Stimulated activated CD4-positive, alpha-beta T cell treated with anti-CD3 and anti-CD28 coated beads, Interleukin-2, amount 100 ng/mL, for 4 hours (primary cell): ENCODE measurements around the gene MYO1E.
A peak's percentile ranks its signal among the peaks of the same experiment; 100 is the strongest.
"Not testable (repeated sequence)": the region's sequence is repeated elsewhere in the genome, so short reads cannot be mapped to it uniquely, and the experiment has no call there.

Experiments used
- DNase-seq: peaks from one replicate; pipeline ENCODE4 v3.0.0-alpha.2; 2020; ENCODE audit warnings: low read depth

Gene MYO1E

DNA sequence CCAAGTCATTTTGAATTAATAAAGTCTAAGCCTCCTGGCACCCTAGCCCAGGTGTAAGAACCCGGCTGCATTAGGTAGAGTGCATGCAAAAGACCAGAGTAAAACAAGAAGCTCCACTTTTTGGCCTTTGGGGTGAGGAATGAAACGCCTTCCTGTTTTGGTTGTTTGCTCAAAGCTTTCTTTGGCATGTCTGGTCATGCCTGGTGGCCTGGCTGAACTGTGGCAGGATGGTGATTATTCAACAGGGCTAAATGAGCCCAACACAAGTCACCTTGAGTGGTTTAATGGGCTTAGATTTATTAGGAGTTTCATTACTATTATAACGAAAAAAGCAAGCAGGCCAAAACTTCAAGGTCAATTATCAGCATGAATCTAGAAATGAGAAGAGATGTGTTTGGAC lies 206.9 kb downstream of the MYO1E start:
- no peak for DNase-seq

DNA sequence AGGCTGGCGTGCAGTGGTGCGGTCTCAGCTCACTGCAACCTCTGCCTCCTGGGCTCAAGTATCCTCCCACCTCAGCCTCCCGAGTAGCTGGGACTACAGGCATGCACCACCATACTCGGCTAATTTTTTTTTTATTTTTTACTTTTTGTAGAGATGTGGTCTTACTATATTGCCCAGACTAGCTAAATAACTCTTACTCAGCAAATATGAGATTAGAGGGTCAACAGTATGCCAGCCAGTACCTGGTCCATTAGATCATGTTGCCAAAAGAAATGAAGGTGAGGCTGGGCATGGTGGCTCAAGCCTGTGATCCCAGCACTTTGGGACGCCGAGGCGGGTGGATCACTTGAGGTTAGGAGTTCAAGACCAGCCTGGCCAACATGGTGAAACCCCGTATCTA lies 210.6 kb downstream of the MYO1E start:
- DNase-seq: not testable (repeated sequence)

DNA sequence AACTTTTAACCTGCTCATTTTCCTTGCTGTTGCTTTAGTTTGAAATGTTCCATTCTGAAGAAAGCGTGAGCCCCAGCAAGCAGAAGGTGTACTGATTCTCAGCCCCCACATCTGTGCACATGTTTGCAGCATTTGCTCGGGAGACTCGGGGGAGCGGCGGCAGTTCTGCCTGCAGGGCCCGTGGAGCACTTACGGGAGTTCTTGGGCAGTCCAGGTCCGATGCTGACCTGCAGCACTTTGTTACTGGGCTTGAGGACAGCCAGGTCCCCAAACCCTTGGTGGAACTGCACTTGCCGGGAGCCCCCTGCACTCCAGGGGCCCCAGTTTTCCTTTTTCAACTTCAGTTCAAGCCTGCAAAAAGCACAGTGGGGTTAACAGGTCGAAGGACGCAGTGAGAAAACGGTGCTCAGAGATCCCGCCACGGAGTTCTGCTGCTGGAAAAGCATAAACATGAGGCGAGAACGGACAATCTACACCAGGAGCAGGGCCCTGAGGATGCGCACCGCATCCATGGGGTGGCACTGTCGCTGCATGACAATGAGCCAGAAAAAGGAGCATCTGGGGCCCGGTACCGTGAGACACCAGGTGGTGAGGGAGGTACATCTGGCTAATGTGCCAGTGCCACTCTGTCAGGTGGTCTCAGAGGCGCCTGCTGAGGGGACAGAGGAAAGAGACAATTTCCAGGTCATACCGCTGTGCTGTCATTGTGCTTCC lies 211.6 kb downstream of the MYO1E start:
- no peak for DNase-seq

DNA sequence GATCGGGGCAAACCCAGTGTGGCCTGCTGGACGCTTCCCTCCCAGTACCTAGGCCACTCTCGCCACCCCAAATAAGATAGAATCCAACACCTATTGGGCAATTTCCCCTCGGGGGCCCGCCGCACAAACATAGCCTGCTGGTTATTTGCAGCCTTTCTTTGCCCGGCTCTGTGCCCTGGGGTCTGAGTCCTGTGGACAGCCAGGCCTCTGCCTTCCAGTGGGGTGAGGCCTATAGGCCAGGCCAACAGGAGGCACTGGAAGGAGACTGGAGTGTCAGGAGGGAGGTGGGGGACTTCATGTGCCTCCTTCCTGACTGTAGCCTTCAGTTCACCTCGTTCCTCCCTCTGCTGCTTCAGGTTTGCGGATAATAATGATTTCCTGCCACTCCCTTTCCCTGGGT lies 213.5 kb downstream of the MYO1E start:
- DNase-seq: no peak

DNA sequence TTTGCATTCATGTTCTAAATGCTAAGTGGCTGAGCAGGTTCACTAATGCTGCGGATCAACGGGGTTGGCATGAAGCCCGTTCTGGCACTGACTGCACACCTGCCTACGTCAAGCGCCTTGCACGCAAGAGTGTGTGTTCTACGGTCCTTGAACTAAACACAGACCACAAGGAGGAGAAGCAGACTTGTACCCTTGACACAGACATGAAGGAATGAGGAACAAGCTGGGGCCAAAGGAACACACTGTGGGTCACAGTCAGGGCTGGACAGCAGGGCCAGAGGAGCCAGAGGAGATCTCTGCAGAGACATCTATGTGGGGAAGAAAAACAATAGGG lies 214.0 kb downstream of the MYO1E start:
- DNase-seq: no peak

DNA sequence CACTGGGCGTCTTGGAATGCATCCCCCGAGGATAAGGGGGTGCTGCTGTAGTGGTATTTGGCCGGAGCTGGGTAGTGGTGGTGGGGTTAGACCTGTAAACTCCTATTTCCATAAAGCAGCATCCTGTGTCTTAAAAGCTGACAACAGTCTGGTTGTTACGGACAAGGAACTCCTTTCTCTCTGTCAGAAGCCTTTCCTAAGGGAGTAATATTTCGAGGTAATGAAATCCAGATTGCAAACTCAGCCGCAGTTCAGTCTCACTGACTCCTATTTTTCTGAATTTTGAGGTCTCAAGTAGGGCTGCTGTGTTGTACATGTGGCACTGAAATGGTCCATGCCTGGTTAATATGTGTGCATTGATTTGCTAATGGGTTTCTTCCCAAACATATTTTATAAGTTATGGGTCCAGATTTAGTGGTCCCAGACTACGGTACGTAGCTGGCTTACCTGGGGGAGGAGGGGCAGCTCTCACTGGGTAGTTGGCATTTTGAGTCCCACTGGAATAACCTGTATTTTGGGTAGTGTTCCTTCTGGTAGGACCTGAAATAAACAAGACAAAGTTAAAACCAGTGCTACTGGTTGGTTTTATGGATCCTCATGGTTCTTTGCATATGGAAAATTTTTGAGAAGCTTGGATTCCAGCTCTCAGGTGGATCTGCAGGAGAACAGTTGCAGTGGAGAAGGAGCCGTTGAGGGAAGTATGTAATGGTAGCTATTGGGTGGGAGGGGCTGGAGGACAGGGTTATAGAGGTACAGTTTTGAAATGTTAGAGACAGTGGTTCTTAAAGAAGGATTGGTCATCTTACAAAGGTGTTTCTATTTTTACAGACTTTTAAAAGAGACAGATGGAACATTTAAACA lies 214.6 kb downstream of the MYO1E start:
- DNase-seq: no peak

DNA sequence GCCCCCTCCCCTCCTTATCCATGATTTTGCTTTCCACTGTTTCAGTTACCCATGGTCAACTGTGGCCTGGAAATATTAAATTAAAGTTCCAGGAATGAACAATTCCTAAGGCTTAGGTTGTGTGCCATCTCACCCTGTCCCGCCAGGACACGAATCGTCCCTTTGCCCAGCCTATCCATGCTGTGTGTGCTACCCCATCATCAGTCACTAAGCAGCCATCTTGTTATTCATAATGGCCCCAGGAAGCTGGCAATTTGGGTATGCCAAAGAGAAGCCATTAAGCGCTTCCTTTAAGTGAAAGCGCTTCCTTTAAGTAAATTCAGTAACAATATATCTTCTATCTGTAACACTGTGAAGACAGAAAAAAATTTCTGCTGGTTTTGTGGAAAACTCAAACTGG lies 215.3 kb downstream of the MYO1E start:
- DNase-seq: no peak

DNA sequence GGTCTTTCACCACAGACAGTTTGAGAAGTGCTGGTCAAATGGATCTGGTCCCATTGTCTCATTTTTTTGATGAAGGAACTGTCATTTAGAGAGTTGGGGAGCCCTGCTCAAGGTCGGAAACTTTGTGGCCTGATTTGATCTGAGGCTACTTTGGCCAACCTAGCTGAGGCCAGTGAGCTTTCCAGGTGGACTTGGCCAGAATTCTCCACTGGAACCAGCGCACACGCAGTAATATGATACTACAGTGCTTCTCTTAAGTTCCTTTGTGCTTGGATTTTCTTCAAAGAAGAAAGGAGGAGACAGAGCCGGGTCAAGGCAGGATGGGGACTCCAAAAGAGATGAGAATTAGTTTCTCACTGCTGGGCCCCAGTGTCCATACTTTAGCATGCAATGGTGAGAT lies 217.2 kb downstream of the MYO1E start:
- no peak for DNase-seq

DNA sequence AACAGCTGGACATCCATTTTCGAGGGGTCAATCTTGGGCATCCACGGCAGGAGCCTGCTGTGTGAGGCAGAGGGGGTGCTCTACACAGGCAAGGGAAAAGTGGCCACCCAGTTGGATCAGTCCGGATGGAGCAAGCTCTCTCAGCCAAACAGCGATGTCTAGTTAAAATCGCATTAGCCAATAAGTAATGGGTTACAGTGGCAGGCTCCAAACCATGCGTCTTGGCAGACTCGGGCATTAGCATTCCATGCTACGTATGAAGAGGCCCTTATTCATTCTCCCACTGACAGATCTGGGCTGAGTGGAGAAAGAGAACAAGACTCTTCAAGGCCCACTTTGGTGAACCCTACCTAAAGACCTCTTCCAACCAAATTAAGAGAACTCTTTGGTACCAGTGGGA lies 218.4 kb downstream of the MYO1E start:
- DNase-seq: no peak

DNA sequence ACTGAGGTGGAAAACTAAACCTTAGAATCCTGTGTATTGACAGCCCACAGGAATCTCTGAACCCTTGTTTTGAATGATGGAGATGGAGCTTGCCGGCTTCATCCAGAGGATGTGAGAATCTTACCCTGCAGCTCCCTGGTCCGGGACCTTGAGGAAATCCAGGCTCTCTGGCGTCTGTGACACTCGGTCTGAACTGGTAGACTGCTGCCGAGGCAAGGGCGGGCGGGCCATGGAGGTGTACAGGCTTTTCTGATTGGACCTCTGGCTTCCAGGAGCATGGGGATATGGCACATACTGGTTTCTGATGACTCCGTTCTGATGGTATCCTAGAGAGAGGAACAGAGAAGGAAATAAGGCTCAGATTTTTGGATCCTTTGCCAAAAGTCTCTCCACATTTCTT lies 219.2 kb downstream of the MYO1E start:
- DNase-seq: no peak

DNA sequence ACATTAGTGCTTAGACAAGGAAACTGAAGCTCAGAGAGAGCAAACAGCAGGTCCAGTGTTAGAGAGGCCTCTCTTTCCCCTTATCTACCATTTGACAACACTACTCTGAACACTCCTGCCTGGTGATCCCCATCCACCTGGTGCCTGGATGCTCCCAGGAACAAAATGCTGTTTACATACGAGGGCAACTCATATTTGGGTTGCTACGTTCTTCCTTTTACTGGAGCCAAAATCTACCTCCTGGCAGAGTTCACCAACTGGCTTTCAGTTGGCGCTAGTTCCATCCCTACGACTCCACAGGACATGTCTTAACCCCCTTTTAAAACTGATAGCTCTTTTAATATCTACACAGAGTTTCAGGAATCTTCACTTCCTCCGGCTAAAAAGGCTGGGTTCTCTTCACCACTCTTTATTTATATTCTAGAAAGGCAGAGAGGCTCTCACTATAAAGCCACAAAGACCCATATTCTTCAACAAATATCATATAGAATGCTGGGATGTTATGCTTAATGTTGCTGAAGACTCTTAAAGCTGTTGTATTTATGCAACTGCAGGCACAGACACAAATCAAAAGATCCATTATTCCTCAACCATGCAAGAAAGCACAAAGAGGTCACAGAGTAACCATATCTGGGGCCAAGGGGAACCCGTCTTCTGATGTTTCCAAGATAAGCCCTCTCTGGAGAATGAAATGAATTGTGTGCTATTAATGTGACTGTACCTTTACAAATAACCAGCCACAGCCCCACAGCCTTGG lies 219.8 kb downstream of the MYO1E start:
- DNase-seq: no peak

DNA sequence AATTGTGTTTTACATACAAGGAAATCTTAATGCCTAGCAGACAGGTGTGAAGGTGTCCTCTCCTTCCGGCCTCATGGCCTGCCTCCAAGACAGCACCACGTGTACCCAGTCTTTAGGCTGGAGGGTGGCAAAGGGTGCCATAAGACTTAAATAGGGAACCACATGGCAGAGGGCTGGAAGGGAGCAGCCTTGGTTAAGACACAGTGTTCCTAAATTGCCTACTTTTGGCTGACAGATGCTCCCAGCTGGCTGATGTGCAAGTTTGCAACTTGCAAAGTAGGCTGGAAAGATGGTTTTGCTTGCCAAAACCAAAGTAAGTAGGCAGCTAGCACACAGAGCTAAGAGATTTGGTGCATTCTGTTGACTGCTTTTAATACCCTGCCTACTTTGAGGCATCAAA lies 222.5 kb downstream of the MYO1E start:
- DNase-seq: no peak

DNA sequence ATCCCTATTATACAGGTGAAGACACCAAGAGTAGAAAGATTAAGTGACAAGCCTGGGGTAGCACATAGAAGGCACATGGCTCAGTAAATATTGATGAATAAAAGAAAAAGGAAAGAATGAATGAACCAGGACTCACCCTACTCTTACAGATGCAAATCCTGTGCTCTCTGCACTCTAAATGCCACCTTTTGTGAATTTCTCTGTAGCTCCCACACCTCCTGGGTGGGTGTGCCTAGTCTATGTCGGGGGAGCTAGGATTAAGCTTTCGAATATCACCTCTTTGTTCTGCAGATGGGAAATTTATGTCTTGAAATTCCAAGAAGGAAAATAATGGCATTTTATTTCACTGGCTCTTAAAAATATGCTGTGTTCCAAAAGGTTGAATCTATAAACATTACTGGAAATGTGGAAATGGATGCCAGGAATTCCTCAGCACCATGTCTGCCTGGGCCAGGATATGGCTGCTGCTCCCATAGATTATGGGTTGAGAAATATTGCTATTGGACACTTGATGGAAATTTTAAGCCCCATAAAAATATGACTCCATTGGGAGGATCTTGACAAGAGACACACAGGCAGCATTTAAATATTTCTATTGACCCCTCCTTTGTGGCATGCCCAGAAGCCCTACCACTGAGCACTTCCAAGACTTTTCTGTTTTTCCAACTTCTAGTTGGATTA lies 224.4 kb downstream of the MYO1E start:
- no peak for DNase-seq

DNA sequence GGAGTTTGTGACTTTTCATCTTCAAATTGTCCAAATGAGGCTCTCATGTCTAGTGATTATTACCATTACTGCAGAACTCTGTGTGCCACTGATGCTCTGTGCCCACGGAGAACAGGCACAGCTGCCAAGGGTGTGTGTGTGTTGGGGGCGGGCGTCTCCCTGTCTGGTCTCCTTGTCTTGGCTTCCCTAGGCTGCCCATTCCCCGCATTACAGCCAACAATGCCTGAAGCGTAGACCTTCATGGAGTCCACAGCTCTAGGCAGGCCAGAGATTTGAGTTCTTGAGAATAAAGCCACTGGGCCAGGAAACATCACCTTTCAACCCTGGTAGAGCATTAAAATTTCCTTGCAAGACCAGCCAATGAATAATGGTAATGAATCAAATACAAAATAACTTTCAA lies 225.0 kb downstream of the MYO1E start:
- DNase-seq: no peak

DNA sequence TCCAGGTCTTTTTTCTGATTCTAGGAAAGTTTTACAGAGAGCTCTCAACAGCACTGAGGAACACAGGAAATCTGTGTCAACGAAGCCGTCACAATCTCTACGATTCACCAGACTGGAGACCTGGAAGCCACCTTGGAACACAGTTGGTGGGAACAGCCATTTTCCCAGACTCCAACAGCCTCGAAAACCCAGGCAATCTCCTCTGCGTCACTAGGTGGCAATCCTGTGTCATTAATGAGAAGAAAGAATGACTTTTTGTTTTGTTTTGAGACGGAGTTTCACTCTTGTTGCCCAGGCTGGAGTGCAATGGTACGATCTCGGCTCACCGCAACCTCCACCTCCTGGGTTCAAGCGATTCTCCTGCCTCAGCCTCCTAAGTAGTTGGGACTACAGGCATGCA lies 228.1 kb downstream of the MYO1E start:
- DNase-seq: not testable (repeated sequence)

DNA sequence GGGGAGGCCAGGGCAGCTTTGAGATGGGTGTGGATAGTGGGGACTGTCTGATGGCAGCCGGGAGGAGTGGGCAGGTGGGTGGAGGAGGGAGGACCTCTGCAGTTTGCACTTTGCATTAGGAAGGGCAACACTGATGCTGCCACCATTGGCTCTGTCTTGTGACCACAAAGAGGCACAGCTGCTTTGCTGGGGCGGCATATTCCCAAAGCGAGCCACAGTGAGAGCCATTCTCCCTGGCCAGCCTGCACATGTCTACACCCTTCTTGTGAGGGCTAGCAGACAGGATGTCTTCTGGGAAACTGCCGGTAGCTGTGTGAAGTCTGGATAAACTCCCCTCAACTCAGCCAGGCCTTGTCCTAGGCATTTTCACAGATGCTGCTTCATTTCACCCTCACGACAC lies 229.4 kb downstream of the MYO1E start:
- no peak for DNase-seq

DNA sequence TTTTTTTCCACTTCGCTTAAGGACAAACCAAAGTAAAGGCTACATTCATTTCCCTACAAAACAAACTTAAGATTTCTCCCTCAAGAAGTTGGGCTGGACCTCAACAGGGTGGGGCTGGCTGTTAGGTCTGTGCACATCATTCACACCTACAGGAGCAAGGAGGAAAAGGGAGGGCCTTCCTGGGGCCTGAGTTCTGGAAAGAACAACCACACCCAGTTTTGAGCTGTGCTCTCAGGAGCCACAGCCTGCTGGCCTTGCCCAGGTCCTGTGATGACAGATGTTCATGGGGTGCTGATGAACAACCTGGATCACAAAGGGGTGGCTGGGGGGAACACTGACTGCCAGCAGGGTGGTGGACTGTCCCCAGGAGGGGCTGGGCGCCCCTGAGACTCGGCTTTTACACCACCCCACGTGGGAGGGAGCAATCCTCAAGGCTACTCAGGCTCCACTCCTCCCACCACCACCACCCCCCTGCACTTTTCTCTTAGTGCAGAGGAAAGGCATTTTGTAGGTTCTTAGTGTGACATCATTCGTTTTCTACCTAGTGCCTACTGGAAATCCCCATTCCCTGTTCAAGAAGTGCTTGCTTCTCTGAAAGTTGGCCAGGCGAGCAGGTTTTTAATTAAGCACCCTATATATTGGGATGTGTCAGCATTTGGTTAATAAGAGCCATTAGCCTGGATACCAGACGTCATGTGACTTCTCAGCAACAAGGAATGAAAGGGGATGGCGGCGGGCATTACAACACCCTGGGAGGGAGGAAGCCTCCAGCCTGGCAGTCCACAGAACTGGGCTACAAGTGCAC lies 232.0 kb downstream of the MYO1E start:
- DNase-seq: no peak

DNA sequence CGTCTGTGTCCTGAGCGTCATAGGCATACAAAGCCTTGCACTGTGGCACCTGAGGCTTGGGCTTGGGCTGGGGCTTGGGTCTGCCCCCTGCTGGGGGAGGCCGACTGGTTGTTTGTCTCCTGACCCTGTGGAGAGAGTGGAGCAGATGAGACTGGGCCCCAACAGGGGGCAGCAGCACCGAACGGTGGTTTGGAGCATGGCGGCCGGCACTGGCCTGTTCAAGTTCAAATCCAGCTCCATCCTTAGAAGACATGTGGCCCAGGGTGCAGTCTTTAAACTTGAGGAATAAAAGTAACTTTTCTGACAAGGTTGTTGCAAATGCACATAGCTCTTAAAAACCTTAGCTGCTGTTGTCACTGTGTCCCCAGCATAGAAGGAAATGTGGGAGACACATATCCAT lies 234.4 kb downstream of the MYO1E start:
- DNase-seq: peak; percentile 23

DNA sequence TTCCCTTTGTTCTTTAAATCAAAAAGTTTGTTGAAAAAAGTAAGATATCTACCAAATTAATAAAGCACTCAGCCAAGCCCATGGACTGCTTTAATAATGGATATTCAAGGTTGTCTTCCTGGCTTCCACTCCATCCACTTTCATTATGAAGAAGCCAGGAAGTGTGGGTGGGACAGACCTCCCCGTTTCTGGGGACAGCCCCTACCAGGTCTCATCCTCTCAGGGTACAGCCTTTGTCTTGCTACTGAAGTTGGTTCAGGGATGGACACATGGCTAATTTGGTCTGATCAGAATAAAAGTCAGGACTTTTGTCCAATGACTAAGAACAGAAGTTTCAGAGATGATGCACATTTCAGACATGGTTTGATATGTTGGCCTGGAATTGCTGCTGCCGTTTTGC lies 235.1 kb downstream of the MYO1E start:
- DNase-seq: no peak

DNA sequence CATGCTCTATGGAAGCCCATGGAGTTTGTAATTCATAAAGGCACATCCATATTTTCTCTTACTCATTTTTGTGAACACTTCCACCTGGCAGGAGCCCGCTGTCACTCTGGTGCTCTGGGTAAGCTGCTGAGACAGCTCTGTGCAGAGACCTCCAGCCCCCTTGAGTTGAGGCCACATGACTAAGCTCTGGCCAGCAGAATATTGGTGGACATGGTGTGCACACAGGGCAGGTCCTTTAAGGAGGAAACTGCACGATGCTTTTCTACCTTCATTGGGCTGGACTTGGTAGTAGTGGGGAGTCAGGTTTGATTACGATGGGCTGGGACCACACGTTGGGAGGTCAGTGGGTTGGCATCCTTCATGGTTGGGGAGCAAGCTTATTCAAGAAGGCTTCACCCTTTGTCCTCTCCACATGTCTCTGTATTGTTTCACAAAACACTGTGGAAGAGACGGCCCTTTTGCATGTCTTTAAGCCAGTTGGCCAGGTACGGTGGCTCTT lies 238.7 kb downstream of the MYO1E start:
- DNase-seq: no peak

DNA sequence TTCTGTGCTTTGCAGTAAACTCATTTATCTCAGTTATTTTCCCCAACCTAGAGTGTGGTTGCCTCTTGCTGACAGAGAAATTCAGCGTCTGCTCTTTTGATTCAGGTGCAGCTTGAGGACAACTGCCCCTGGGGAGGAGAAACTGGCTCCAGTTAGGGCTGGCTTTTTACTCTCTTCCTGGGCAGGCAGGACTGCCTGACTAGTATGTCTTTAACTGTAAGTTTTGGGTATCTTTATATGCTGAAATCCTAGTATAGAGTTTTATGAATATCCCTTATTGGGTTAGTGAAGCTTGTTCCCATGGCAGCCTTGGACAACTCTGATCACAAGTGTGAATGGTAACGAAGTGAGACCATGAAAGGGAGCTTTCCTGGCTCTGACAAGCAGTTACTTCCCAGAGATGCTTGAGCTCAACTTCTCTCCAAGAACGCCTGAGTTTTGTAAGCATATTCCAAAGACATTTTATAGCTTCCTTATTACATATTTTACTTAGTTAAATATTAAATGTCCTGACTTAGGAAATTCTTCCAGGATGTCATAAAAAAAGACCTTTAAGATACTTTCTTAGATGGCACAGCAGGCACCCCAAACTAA lies 240.6 kb downstream of the MYO1E start:
- no peak for DNase-seq
